Esophagus squamous epithelium (tissue), 4 donors: ENCODE data around the gene TFAP2E.

Experiments used
- CTCF ChIP-seq, 6 experiments: fragments of 450-650 bp in 4 of 6; fragments of 200-600 bp in 2 of 6; sonication (generic) in 2 of 6; IDR thresholded peaks; one replicate each; pipeline ENCODE4 v1.5.1; 2016 to 2019; ENCODE audit warnings: antibody characterized with exemption in 6 of 6, mild to moderate bottlenecking in 4 of 6, moderate library complexity in 4 of 6
- POLR2A ChIP-seq, 4 donors: fragments of 450-650 bp; IDR thresholded peaks; one replicate each; pipeline ENCODE4 v1.6.1; 2017; ENCODE audit warnings: antibody characterized with exemption in 4 of 4, mild to moderate bottlenecking in 4 of 4, moderate library complexity in 3 of 4

GRCh38 chr1:35536556-35537162 is 36.5 kb upstream of the TFAP2E start:
- TF ChIP-seq CTCF (IDR thresholded peaks at IDR 0.05) (no peak), POLR2A (IDR thresholded peaks at IDR 0.05) (no peak)
